ENCODE data around the gene SOX1. TPM values are rescaled to one million over a fixed set of nuclear protein-coding genes. Genes with fewer than 3 reads are reported as not detected.

Gene SOX1
- total and polyA plus RNA-seq, 2 donors (not counting 3 experiments of a cell fraction or from before 2014, with no cell fraction given), result not detected

DNA sequence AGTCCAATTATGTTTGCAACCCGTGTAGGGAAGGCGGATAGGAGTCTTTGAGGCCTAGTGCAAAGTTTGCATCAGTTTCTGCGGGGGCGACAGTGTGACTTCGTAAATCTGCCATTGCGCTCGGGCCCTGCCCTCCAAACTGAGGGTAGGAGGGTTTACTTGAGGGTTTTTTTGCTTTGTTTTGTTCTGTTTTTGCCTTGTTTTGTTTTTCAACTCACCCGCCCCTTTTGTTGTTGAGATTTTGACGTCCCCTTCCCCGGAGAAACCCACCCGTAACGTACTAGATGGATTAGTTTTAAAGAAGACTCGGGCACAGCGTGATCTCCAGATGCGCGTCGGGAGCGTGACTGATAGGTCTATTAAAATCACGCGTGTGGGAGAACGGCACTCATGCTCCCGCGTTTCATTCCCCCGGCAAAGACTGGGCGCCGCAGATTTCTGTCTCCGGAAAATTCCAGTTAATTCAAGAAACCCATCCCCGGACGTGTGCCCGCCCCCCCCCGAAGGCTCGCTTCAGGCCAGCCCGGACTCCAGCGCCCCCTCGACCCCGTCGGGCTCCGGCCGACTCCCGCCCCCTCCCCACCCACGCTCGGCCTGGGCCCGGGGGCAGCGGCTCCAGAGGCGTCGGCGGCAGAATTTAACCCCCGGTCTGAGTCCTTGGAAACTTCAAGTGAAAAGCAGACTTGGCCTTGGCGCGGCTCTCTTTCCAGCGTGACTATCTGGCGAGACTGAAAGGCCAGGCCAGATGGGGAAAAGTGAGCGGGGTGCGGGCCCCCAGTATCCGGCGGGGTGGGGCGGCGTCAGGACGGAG is 5.0 kb downstream of the SOX1 start:
- peaks cover 63 to 83% of the 10 kb centered on the region in 2 experiments for H3K27me3 ChIP-seq (ENCODE audit: control insufficient read depth in 2 of 2, insufficient read depth in 2 of 2, low read length in 2 of 2)
- dilution Hi-C loops (cut with MboI; ENCODE audit: extremely low pct_ligation_motif_present, low sequenced_read_pairs) (no loop called here), intact Hi-C loops (cut with micrococcal nuclease) (no loop called here)
- no peaks in the 10 kb centered on the region for H3K9me1 ChIP-seq (replicated peaks; ENCODE audit: control insufficient read depth, extremely low read depth, insufficient read depth, low read length)
- peaks cover 3% of the 10 kb centered on the region for H4K20me1 ChIP-seq (replicated peaks; ENCODE audit: control insufficient read depth, extremely low read depth, insufficient read depth, low read length)
- CTCF ChIA-PET, result interaction anchor here (1.1 kb wide), 1 partner anchor 8 kb away, joined by 3 read pairs; no protein-coding TSS in a partner anchor
- H3K4me1 ChIP-seq (ENCODE audit: control insufficient read depth, extremely low read depth, insufficient read depth, low read length), result no peaks in the 10 kb centered on the region
- no TSS peak for BruUV-seq (replicated peaks)
- H3K9ac ChIP-seq (replicated peaks; ENCODE audit: extremely low read depth, insufficient read depth, low read length), result no peak overlapping the region
- H3K4me2 ChIP-seq (ENCODE audit: insufficient read depth, low read length), result no peak overlapping the region
- H3K27ac ChIP-seq (ENCODE audit: insufficient read depth, low read depth, low read length), result no peak overlapping the region
- no peak for FAIRE-seq
- no peak overlapping the region for H3K4me3 ChIP-seq (replicated peaks in 1 of 3; ENCODE audit: insufficient read depth in 1 of 3, low read depth in 1 of 3, low read length in 3 of 3)
- TF ChIP-seq GATA2 (IDR thresholded peaks at IDR 0.05; ENCODE audit: insufficient read depth, insufficient read length, low read depth, low read length) (no peak), POLR2A (IDR thresholded peaks at IDR 0.05; ENCODE audit: low read depth, low read length) (no peak), JUN (IDR thresholded peaks at IDR 0.05; ENCODE audit: borderline replicate concordance, insufficient read depth, insufficient read length, low read depth) (no peak), POLR2AphosphoS5 (IDR thresholded peaks at IDR 0.05; ENCODE audit: insufficient read depth, low read depth, low read length) (no peak), EZH2 (IDR thresholded peaks at IDR 0.05; ENCODE audit: borderline replicate concordance, low read depth, low read length, severe bottlenecking) (no peak), MYC (IDR thresholded peaks at IDR 0.05; ENCODE audit: low read depth, low read length) (no peak), FOS (IDR thresholded peaks at IDR 0.05; ENCODE audit: borderline replicate concordance, insufficient read depth, low read length) (no peak)
- TF ChIP-seq, protein P1, sequence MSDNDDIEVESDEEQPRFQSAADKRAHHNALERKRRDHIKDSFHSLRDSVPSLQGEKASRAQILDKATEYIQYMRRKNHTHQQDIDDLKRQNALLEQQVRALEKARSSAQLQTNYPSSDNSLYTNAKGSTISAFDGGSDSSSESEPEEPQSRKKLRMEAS (IDR thresholded peaks at IDR 0.05; ENCODE audit: insufficient read depth, insufficient read length), result no peak
- TF ChIP-seq, protein P2, sequence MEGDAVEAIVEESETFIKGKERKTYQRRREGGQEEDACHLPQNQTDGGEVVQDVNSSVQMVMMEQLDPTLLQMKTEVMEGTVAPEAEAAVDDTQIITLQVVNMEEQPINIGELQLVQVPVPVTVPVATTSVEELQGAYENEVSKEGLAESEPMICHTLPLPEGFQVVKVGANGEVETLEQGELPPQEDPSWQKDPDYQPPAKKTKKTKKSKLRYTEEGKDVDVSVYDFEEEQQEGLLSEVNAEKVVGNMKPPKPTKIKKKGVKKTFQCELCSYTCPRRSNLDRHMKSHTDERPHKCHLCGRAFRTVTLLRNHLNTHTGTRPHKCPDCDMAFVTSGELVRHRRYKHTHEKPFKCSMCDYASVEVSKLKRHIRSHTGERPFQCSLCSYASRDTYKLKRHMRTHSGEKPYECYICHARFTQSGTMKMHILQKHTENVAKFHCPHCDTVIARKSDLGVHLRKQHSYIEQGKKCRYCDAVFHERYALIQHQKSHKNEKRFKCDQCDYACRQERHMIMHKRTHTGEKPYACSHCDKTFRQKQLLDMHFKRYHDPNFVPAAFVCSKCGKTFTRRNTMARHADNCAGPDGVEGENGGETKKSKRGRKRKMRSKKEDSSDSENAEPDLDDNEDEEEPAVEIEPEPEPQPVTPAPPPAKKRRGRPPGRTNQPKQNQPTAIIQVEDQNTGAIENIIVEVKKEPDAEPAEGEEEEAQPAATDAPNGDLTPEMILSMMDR (IDR thresholded peaks at IDR 0.05; ENCODE audit: extremely low read depth in 1 of 2, insufficient read depth in 1 of 2, low read depth in 1 of 2, low read length in 2 of 2), result no peak
- H3K79me2 ChIP-seq (ENCODE audit: control insufficient read depth, insufficient read depth, low read length), result no peaks in the 10 kb centered on the region
- DNase-seq (ENCODE audit: low read depth, low spot score), result no peak
- no peak overlapping the region for H2AFZ ChIP-seq (ENCODE audit: low read depth, low read length)
- H3K9me3 ChIP-seq (replicated peaks; ENCODE audit: control insufficient read depth, insufficient read depth, low read length), result no peaks in the 10 kb centered on the region
- no peaks in the 10 kb centered on the region for H3K36me3 ChIP-seq (ENCODE audit: control insufficient read depth in 2 of 2, extremely low read depth in 1 of 2, insufficient read depth in 2 of 2, low read length in 2 of 2)
- POLR2A ChIA-PET, result no interaction called here
